Spleen (tissue), 11 donors: ENCODE measurements around the gene CCDC88C. TPM values are rescaled to one million over a fixed set of nuclear protein-coding genes. Genes with fewer than 3 reads are reported as not detected.

Experiments used
- DNase-seq: peaks from one replicate; pipeline ENCODE4 v3.0.0-alpha.2; 2020
- H3K27ac ChIP-seq, 8 donors: fragments of 200-600 bp; sonication (generic) in 7 of 8; 1 replicate in 4 of 8; 2 replicates in 4 of 8; pipeline versions ENCODE4 v1.5.0 to v1.8.0; 2016 to 2021; ENCODE audit warnings: inconsistent platforms in 4 of 8, mild to moderate bottlenecking in 4 of 8, moderate library complexity in 1 of 8
- H3K27me3 ChIP-seq, 7 donors: fragments of 200-600 bp; sonication (generic) in 6 of 7; replicated peaks in 1 of 7; 1 replicate in 4 of 7; 2 replicates in 3 of 7; pipeline versions ENCODE4 v1.5.0 to v1.8.0; 2016 to 2021; ENCODE audit warnings: inconsistent platforms in 3 of 7, mild to moderate bottlenecking in 1 of 7
- H3K36me3 ChIP-seq, 6 donors: fragments of 200-600 bp; sonication (generic) in 5 of 6; 1 replicate in 4 of 6; 2 replicates in 2 of 6; pipeline versions ENCODE4 v1.5.0 to v1.8.0; 2016 to 2021; ENCODE audit warnings: inconsistent platforms in 2 of 6
- H3K4me1 ChIP-seq, 6 donors: fragments of 200-600 bp; sonication (generic) in 5 of 6; 1 replicate in 3 of 6; 2 replicates in 3 of 6; pipeline versions ENCODE4 v1.5.0 to v1.8.0; 2016 to 2021; ENCODE audit warnings: inconsistent platforms in 3 of 6
- H3K4me3 ChIP-seq, 8 donors: fragments of 200-600 bp; sonication (generic) in 7 of 8; 1 replicate in 4 of 8; 2 replicates in 4 of 8; pipeline versions ENCODE4 v1.5.0 to v1.8.0; 2016 to 2021; ENCODE audit warnings: inconsistent platforms in 4 of 8, mild to moderate bottlenecking in 4 of 8, moderate library complexity in 2 of 8
- H3K9me3 ChIP-seq, 8 donors: fragments of 200-600 bp; sonication (generic) in 7 of 8; 1 replicate in 4 of 8; 2 replicates in 4 of 8; pipeline versions ENCODE4 v1.5.0 to v1.8.0; 2016 to 2021; ENCODE audit warnings: inconsistent platforms in 4 of 8
- CTCF ChIP-seq, 11 experiments: fragments of 200-600 bp in 7 of 11; fragments of 450-650 bp in 4 of 11; sonication (generic) in 4 of 11; IDR thresholded peaks in 8 of 11; conservative IDR thresholded peaks in 3 of 11; 1 replicate in 7 of 11; 2 replicates in 4 of 11; pipeline versions ENCODE4 v1.4.0 to v1.8.0; 2016 to 2021; ENCODE audit warnings: antibody characterized with exemption in 11 of 11, inconsistent platforms in 4 of 11, mild to moderate bottlenecking in 1 of 11
- POLR2A ChIP-seq, 3 donors: fragments of 450-650 bp; IDR thresholded peaks; one replicate each; pipeline ENCODE4 v1.5.1; 2017; ENCODE audit warnings: antibody characterized with exemption in 3 of 3, mild to moderate bottlenecking in 1 of 3
- POLR2AphosphoS5 ChIP-seq, 3 donors: sonication (generic); formaldehyde crosslinking; IDR thresholded peaks; one replicate each; pipeline ENCODE4 v1.5.1; 2017; ENCODE audit warnings: antibody characterized with exemption in 3 of 3
- WGBS, 5 donors: extraction: QIAGEN DNeasy Blood & Tissue Kit in 3 of 5; methylation state at CpG; one replicate each; pipeline versions ENCODE4 v1.1.5 to v1.1.7; 2013 to 2018; 5-methylcytosine and 5-hydroxymethylcytosine counted together
- intact Hi-C: fragments of 100-400 bp; cut with DNase I; formaldehyde crosslinking; loops from one replicate; pipeline ENCODE4 v1.15.0; 2023; ENCODE audit warnings: low total_unique reads
- polyA plus RNA-seq, 3 donors: library from polyadenylated mRNA; stranded (reverse); fragments of 200-250 nt; gene quantifications; one replicate each; pipeline ENCODE4 v1.2.1, GENCODE V29; 2013
- total RNA-seq, 7 donors: library from RNA; depleted of rRNA in 3 of 7; stranded (reverse); fragments of >200 nt in 3 of 7; fragmentation: NEBNext Ultra II Directional in 4 of 7; extraction: Animal tissue kit (Norgen Biotek cat#: 25700) in 4 of 7; gene quantifications; one replicate each; pipeline versions ENCODE4 v1.1.0 to v1.2.1, GENCODE V29; 2016 to 2021
- donor health status: healthy with polysubstance abuse.
- donor health status: DM: no; HTN: no; CAD: no; lungs with moderate emphysema.
- donor health status: DM: no; HTN: no; CAD: no.
- donor health status: Bipolar disorder and iron deficiency.
- donor health status: healthy.
- donor health status: DM: no; HTN: no; CAD: no.
- donor health status: DM: yes; HTN: yes; CAD: no.

Gene CCDC88C
- total and polyA plus RNA-seq, 10 donors: 23.2 to 136 (median 101) TPM

- 62 to 76% (median 70%) methylated on average over 25 to 27 of the region's 27 CpGs for WGBS, 5 donors
- Histone ChIP-seq H3K36me3 (peaks cover 0 to 76% (median 14%) of the 10 kb centered on the region in 6 donors), H3K4me1 (peaks cover 25 to 100% (median 79%) of the 10 kb centered on the region in 6 donors), H3K4me3 (peak overlapping the region in 1 of 8 donors; percentile 26), H3K27me3 (no peaks in the 10 kb centered on the region), H3K27ac (peak overlapping the region in 4 of 8 donors; percentile 23 to 77 (median 65)), H3K9me3 (no peaks in the 10 kb centered on the region)
- DNase-seq: peak; percentile 79
- intact Hi-C loops: no loop called here
- TF ChIP-seq POLR2AphosphoS5 (IDR thresholded peaks at IDR 0.05) (peak in 2 of 3 donors; percentile 27 to 60), POLR2A (IDR thresholded peaks at IDR 0.05) (no peak), CTCF (IDR thresholded peaks at IDR 0.05 in 8 of 11, conservative IDR thresholded peaks at IDR 0.05 in 3 of 11) (peak in 9 of 11 experiments; percentile 17 to 68 (median 49))
Measured at GRCh38 chr14:91354979-91355685, 62.5 kb downstream of the CCDC88C start.

- 83 to 86% (median 84%) methylated on average over 14 of the region's 14 CpGs for WGBS, 5 donors
- no peak overlapping the region for H3K4me3 ChIP-seq
- intact Hi-C loops: no loop called here
- H3K27ac ChIP-seq: peak overlapping the region in 3 of 8 donors; percentile 23 to 77 (median 77)
- TF ChIP-seq POLR2A (IDR thresholded peaks at IDR 0.05) (no peak), CTCF (IDR thresholded peaks at IDR 0.05 in 8 of 11, conservative IDR thresholded peaks at IDR 0.05 in 3 of 11) (no peak), POLR2AphosphoS5 (IDR thresholded peaks at IDR 0.05) (no peak)
- no peaks in the 10 kb centered on the region for H3K27me3 ChIP-seq
- peak; percentile 43 for DNase-seq
- peaks cover 0 to 72% (median 12%) of the 10 kb centered on the region in 6 donors for H3K36me3 ChIP-seq
- peaks cover 32 to 100% (median 83%) of the 10 kb centered on the region in 6 donors for H3K4me1 ChIP-seq
- H3K9me3 ChIP-seq: no peaks in the 10 kb centered on the region
Measured at GRCh38 chr14:91354221-91354916, 63.3 kb downstream of the CCDC88C start.

- H3K36me3 ChIP-seq: peaks cover 0 to 58% (median 2%) of the 10 kb centered on the region in 6 donors
- peak; percentile 64 for DNase-seq
- peak overlapping the region in 3 of 8 donors; percentile 71 to 77 (median 77) for H3K27ac ChIP-seq
- WGBS, 5 donors: 72 to 84% (median 80%) methylated on average over 17 of the region's 17 CpGs
- H3K27me3 ChIP-seq: no peaks in the 10 kb centered on the region
- no peak overlapping the region for H3K4me3 ChIP-seq
- intact Hi-C loops: no loop called here
- TF ChIP-seq POLR2A (IDR thresholded peaks at IDR 0.05) (no peak), CTCF (IDR thresholded peaks at IDR 0.05 in 8 of 11, conservative IDR thresholded peaks at IDR 0.05 in 3 of 11) (no peak), POLR2AphosphoS5 (IDR thresholded peaks at IDR 0.05) (peak in 2 of 3 donors; percentile 7 to 22)
- H3K9me3 ChIP-seq: no peaks in the 10 kb centered on the region
- H3K4me1 ChIP-seq: peaks cover 43 to 100% (median 93%) of the 10 kb centered on the region in 6 donors
Measured at GRCh38 chr14:91352728-91353692, 64.6 kb downstream of the CCDC88C start.
